ENCODE data around the gene IPPK. TPM values are rescaled to one million over a fixed set of nuclear protein-coding genes. Genes with fewer than 3 reads are reported as not detected.

IPPK gene
- total and polyA plus RNA-seq, 10 donors = 6.1 to 14.6 (median 11.5) TPM

- peaks cover 3 to 75% (median 56%) of the 10 kb centered on the region in 6 donors for H3K36me3 ChIP-seq
- TF ChIP-seq POLR2A (IDR thresholded peaks at IDR 0.05) (no peak), CTCF (IDR thresholded peaks at IDR 0.05 in 8 of 11, conservative IDR thresholded peaks at IDR 0.05 in 3 of 11) (no peak), POLR2AphosphoS5 (IDR thresholded peaks at IDR 0.05) (no peak)
- no peaks in the 10 kb centered on the region for H3K9me3 ChIP-seq
Measured at GRCh38 chr9:92612292-92612691, 57.6 kb downstream of the IPPK start.

GRCh38 chr9:92611621-92612285, 58.2 kb downstream of the IPPK start:
- intact Hi-C loops (cut with DNase I; ENCODE audit: low total_unique reads) = no loop called here
- Histone ChIP-seq H3K36me3 (peaks cover 3 to 69% (median 51%) of the 10 kb centered on the region in 6 donors), H3K27me3 (replicated peaks in 1 of 7) (no peaks in the 10 kb centered on the region), H3K4me3 (no peak overlapping the region), H3K4me1 (peaks cover 0 to 4% (median 0%) of the 10 kb centered on the region in 6 donors), H3K9me3 (no peaks in the 10 kb centered on the region), H3K27ac (no peak overlapping the region)
- no peak for DNase-seq
- 90 to 98% (median 93%) methylated on average over 10 of the region's 10 CpGs for WGBS, 5 donors
- TF ChIP-seq POLR2AphosphoS5 (IDR thresholded peaks at IDR 0.05) (no peak), POLR2A (IDR thresholded peaks at IDR 0.05) (no peak), CTCF (IDR thresholded peaks at IDR 0.05 in 8 of 11, conservative IDR thresholded peaks at IDR 0.05 in 3 of 11) (no peak)

More at GRCh38 chr9:92612292-92612691, 57.6 kb downstream of the IPPK start:
- no peak for DNase-seq
- Histone ChIP-seq H3K27ac (no peak overlapping the region), H3K4me1 (peaks cover 0 to 4% (median 0%) of the 10 kb centered on the region in 6 donors), H3K27me3 (replicated peaks in 1 of 7) (no peaks in the 10 kb centered on the region), H3K4me3 (no peak overlapping the region)
- 93 to 98% (median 96%) methylated on average over 5 of the region's 5 CpGs for WGBS, 5 donors
- intact Hi-C loops (cut with DNase I; ENCODE audit: low total_unique reads) = no loop called here

- WGBS, 5 donors = 93 to 96% (median 95%) methylated on average over 22 to 32 of the region's 32 CpGs
- TF ChIP-seq CTCF (IDR thresholded peaks at IDR 0.05 in 8 of 11, conservative IDR thresholded peaks at IDR 0.05 in 3 of 11) = no peak
- no peak for TF ChIP-seq POLR2A (IDR thresholded peaks at IDR 0.05)
- TF ChIP-seq POLR2AphosphoS5 (IDR thresholded peaks at IDR 0.05) = no peak
- Histone ChIP-seq H3K4me3 (no peak overlapping the region), H3K9me3 (peaks cover 0 to 3% (median 2%) of the 10 kb centered on the region in 8 donors), H3K27me3 (replicated peaks in 1 of 7) (no peaks in the 10 kb centered on the region), H3K36me3 (peaks cover 3 to 59% (median 42%) of the 10 kb centered on the region in 6 donors), H3K4me1 (peaks cover 0 to 4% (median 0%) of the 10 kb centered on the region in 6 donors), H3K27ac (no peak overlapping the region)
- intact Hi-C loops (cut with DNase I; ENCODE audit: low total_unique reads) = no loop called here
- no peak for DNase-seq
Measured at GRCh38 chr9:92610470-92611420, 59.2 kb downstream of the IPPK start.
